ENCODE measurements around the gene VTI1A. TPM values are rescaled to one million over a fixed set of nuclear protein-coding genes. Genes with fewer than 3 reads are reported as not detected.

VTI1A gene
- total RNA-seq, 2 donors from 2014 or later, result 21.0 to 29.6 TPM

GRCh38 chr10:112827951-112828350 is 380.9 kb downstream of the VTI1A start:
- Histone ChIP-seq H3K36me3 (no peaks in the 10 kb centered on the region), H3K9me3 (no peaks in the 10 kb centered on the region), H3K4me3 (no peak overlapping the region), H3K27ac (no peak overlapping the region), H3K27me3 (no peaks in the 10 kb centered on the region), H3K4me1 (no peaks in the 10 kb centered on the region)
- TF ChIP-seq CTCF (IDR thresholded peaks at IDR 0.05), result no peak
- DNase-seq (ENCODE audit: low spot score), result no peak

- H3K36me3 ChIP-seq, result no peaks in the 10 kb centered on the region
- H3K4me3 ChIP-seq, result no peak overlapping the region
- H3K4me1 ChIP-seq, result peaks cover 0 to 17% of the 10 kb centered on the region in 2 donors
- H3K9me3 ChIP-seq, result no peaks in the 10 kb centered on the region
- no peak for TF ChIP-seq CTCF (IDR thresholded peaks at IDR 0.05)
- no peak for DNase-seq (ENCODE audit: low spot score)
- H3K27me3 ChIP-seq, result no peaks in the 10 kb centered on the region
- H3K27ac ChIP-seq, result no peak overlapping the region
Measured at GRCh38 chr10:112831859-112832258, 384.8 kb downstream of the VTI1A start.

GRCh38 chr10:112832361-112832878 is 385.4 kb downstream of the VTI1A start:
- no peak for DNase-seq (ENCODE audit: low spot score)
- TF ChIP-seq CTCF (IDR thresholded peaks at IDR 0.05), result no peak

GRCh38 chr10:112832959-112833358 is 385.9 kb downstream of the VTI1A start:
- Histone ChIP-seq H3K4me1 (peaks cover 0 to 17% of the 10 kb centered on the region in 2 donors), H3K4me3 (no peak overlapping the region), H3K27ac (no peak overlapping the region), H3K9me3 (no peaks in the 10 kb centered on the region), H3K36me3 (no peaks in the 10 kb centered on the region), H3K27me3 (no peaks in the 10 kb centered on the region)
- TF ChIP-seq CTCF (IDR thresholded peaks at IDR 0.05), result no peak
- no peak for DNase-seq (ENCODE audit: low spot score)

More at GRCh38 chr10:112832361-112832878, 385.4 kb downstream of the VTI1A start:
- Histone ChIP-seq H3K36me3 (no peaks in the 10 kb centered on the region), H3K4me3 (no peak overlapping the region), H3K27me3 (no peaks in the 10 kb centered on the region), H3K9me3 (no peaks in the 10 kb centered on the region), H3K4me1 (peaks cover 0 to 17% of the 10 kb centered on the region in 2 donors), H3K27ac (no peak overlapping the region)

- Histone ChIP-seq H3K4me3 (no peak overlapping the region), H3K27me3 (no peaks in the 10 kb centered on the region), H3K36me3 (no peaks in the 10 kb centered on the region), H3K27ac (no peak overlapping the region), H3K9me3 (no peaks in the 10 kb centered on the region), H3K4me1 (peaks cover 0 to 17% of the 10 kb centered on the region in 2 donors)
- no peak for TF ChIP-seq CTCF (IDR thresholded peaks at IDR 0.05)
- no peak for DNase-seq (ENCODE audit: low spot score)
Measured at GRCh38 chr10:112834751-112835181, 387.8 kb downstream of the VTI1A start.

- no peaks in the 10 kb centered on the region for H3K27me3 ChIP-seq
- H3K4me1 ChIP-seq, result peaks cover 0 to 17% of the 10 kb centered on the region in 2 donors
- H3K4me3 ChIP-seq, result no peak overlapping the region
- no peak overlapping the region for H3K27ac ChIP-seq
- no peak for DNase-seq (ENCODE audit: low spot score)
- peaks cover 0 to 5% of the 10 kb centered on the region in 2 donors for H3K9me3 ChIP-seq
- no peak for TF ChIP-seq CTCF (IDR thresholded peaks at IDR 0.05)
- no peaks in the 10 kb centered on the region for H3K36me3 ChIP-seq
Measured at GRCh38 chr10:112835217-112835715, 388.3 kb downstream of the VTI1A start.

Data from right atrium auricular region (tissue), 2 donors.